Stimulated activated CD4-positive, alpha-beta T cell treated with anti-CD3 and anti-CD28 coated beads, TNF-alpha, amount 100 ng/mL, for 48 hours (primary cell): Measurements from ENCODE around the gene MGAT4D.
A peak's percentile ranks its signal among the peaks of the same experiment; 100 is the strongest.
"Not testable (repeated sequence)": the region's sequence is repeated elsewhere in the genome, so short reads cannot be mapped to it uniquely, and the experiment has no call there.

ENCODE experiments used
- DNase-seq, 3 donors: peaks; one replicate each; pipeline ENCODE4 v3.0.0-alpha.2; 2020; ENCODE audit warnings: low read depth in 3 of 3

The MGAT4D gene

GRCh38 chr4:140497747-140498636, at the start of gene MGAT4D:
Gene MGAT4D (minus strand): TSS chr4:140498293. CDS start chr4:140498222, 71 bp downstream.
- no peak for DNase-seq

DNA sequence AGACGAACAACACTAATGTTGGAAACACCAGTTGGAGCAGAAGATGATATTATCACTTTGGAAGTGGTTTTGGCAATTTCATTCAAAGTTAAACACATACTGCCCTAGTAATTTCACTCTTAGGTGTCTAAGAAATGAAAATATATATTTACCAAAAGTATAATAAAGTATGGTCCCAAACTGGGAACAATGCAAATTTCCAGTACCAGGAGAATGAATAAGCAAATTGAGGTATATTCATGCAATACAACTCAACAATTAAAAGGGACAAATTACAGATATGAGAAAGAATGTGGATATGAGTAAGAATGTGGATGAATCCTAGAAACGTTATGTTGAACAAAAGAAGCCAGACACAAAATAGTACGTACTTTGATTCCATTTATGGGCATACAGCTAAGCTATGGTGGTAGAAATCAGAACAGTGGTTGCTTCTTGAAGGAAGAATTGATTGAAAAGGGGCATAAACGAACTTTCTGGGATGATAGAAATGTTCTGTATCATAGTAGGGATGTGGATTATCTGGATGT, 35.9 kb upstream of the MGAT4D start:
- no peak for DNase-seq

DNA sequence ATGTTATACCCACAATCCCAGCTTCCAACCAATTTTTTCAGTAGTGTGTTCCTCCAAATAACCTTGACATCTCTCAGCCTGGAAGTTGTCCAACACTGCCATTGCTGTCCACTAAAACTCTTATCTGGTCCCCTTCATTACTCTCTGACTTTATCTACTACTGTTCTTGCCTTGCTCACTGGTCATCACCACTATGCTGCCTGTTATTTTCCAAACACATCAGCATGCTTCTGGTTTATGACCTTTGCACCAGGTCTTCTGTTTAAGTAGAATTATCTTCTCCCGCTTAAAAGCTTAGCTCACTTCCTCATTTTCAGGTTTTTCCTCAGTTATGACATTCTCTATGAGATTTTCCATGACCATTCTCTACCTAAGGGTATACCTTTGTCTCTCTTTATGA, 31.3 kb upstream of the MGAT4D start:
- DNase-seq = no peak

- DNase-seq = peak; percentile 96
Measured at GRCh38 chr4:140523857-140524742, 26.0 kb upstream of the MGAT4D start, which contains the start of gene ELMOD2. Gene ELMOD2 (plus strand): TSS chr4:140524168. CDS start chr4:140525429, 1,261 bp downstream.

DNA sequence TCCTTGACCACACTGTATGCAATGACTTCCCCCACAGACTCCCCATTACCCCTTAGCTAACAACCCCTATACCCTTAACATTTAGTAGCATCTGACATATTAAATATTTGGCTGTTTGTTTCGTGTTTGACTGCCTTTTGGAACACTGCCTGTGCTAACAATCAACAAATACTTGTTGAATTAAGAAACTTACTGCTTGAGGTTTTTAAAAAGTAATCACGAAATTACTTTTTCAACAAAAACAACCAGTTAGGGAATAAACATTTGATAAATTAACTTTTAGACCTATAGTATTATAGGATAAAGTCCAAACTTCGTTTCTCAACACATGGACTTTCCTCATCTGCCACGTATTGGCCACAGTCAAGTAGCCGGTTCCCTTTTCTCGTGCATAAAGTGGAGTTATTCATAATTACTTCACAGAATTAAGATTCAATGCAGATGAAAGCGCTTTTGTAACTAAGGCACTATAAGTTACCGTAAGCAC, 25.3 kb upstream of the MGAT4D start:
- no peak for DNase-seq

GRCh38 chr4:140515423-140515822, 17.3 kb upstream of the MGAT4D start:
- DNase-seq = no peak

DNA sequence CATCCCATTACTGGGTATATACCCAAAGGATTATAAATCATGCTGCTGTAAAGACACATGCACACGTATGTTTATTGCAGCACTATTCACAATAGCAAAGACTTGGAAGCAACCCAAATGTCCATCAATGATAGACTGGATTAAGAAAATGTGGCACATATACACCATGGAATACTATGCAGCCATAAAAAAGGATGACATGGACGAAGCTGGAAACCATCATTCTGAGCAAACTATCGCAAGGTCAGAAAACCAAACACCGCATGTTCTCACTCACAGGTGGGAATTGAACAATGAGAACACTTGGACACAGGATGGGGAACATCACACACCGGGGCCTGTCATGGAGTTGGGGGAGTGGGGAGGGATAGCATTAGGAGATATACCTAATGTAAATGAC, 15.7 kb upstream of the MGAT4D start:
- not testable (repeated sequence) for DNase-seq

GRCh38 chr4:140504261-140504660, 6.2 kb upstream of the MGAT4D start:
- DNase-seq = no peak

GRCh38 chr4:140499391-140499790, 1.3 kb upstream of the MGAT4D start:
- no peak for DNase-seq

GRCh38 chr4:140497405-140497746, 717 bp downstream of the MGAT4D start:
- DNase-seq = no peak

DNA sequence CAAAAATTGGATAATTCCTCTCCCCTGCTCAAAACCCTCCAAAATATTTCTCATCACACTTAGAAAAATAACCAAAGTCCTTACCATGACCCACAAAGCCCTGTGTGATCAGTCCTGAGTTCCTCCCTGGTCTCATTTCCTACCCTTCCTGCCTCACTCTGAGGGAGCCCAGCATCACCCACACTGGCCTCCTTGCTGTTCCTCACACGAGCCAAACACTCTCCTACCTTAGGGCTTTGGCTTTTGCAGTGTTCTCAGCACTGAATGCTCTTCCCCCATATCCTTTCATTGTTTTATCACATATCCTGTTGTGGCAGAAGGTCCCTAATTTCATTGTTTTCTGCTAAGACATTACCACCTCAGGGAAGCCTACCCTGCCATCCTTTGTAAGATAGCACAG, 12.2 kb downstream of the MGAT4D start:
- DNase-seq = no peak

GRCh38 chr4:140483445-140483844, 14.6 kb downstream of the MGAT4D start:
- no peak for DNase-seq

GRCh38 chr4:140472156-140472555, 25.9 kb downstream of the MGAT4D start:
- DNase-seq = no peak

DNA sequence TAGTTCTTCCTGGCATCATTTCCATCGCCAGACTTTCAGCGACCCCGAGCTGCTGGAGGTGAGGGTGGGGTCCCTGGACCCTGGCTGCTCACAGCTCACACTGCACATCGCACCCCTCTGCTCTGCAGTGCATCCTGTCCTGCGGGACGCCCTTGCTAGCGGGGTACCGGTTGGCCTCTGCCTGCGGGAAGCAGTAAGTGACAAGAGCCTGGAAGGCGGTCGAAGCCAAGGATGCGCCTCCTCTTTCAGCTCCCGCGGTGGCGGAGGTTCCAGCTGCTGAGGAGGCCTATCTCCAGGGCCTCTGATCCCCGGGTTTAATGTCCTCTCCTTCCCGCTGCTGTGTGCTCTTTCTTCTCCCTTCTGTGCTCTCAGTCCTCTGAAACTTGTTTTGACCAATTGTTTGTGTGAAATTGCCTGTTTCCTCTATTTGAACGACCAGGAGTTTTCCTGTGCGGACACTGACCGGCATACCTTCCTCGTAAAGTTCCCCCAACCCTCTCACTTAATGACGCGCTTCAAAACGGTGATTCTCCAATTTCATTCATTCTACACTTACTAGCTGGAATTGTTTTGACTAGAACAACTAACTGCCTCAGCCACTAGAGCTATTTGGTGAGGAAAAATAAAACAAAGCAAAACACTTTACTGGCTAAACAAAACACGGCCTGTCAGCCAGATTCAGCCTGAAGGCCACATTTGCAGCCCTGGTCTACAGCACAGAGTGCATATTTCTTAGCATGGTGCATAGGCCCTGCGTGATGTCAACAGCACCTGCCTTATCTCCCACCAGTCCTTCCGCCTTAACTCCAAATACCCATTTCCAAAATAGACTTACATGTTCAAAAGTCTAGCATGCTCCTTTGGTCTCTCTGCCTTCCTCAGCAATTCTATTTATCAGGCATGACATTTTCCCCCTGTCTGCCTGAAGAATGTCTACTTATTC, 28.0 kb downstream of the MGAT4D start:
- DNase-seq = no peak

DNA sequence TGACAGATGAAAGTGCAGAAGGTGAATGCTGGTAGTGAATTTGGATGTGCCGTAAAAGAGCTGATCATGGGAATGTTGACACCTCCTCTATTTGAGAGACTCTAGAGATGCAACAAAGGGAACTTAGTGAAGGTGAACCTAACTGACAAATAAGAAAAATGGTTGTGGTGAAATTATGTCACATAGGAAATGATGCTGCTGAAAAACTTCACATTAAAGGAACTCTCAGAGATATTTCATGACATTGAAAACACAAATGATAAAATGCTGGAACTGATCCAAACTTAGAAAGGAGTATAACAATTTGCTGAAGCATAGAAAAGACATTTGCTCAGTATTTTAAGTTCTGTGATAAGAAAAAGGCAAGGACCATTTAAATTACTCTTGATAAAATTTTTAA, 31.9 kb downstream of the MGAT4D start:
- DNase-seq = no peak

DNA sequence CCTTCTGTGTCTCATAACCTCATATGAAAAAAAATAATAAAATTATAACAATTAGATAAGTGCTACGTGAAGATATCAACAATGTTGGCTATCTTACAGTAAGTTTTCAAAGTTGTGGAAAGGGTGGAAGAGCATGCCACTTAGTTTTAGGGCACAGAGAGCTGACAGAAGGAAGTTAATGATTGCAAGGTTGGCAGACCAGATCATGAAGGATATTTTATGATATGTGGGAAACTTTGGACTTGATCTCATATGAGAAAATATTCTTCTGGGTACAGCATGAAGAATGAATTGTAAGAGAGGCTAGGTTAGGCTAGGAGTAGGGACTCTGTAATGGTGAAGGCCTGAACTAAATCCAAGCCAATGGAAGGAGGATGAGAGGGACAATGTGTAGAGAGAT, 34.5 kb downstream of the MGAT4D start:
- no peak for DNase-seq

DNA sequence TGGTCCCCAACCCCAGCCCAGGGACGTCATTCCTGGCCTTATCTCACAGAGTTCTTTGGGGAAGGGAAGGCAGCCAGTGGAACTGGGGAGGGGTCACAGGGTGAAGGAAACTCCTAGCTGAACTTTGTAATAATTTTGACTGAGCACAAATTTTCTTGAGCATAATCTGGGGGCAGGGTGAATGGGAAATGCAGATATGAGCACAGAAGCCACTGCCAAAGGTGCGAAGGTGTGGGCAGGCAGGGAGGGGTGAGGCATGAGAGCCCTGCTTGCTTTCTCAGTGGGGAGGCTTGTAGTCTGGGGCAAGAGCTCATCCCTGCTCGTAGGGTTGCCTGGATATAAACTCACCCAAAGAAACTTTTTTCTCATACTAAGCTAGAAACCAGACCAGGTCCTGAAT, 34.9 kb downstream of the MGAT4D start:
- DNase-seq = no peak

- DNase-seq = no peak
Measured at GRCh38 chr4:140450352-140450751, 47.7 kb downstream of the MGAT4D start.

DNA sequence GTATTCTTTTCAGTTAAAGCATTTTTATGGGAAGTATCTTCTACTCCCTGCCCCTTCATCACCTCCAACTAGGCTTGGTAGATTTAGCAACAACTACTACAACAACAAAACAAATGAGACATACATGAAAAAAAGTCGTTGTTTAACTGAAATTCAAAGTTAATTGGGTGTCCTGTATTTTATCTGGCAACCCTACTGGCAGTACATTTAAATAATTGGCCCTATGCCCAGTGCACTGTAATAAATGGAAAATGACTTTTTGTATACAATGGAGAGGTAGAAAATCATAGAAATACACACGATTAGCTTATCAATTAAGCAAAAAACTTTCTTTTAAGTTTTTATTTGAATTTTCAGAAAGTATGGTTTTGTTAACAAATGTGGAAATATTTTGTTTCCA, 49.3 kb downstream of the MGAT4D start:
- no peak for DNase-seq

GRCh38 chr4:140448162-140448561, 49.9 kb downstream of the MGAT4D start:
- DNase-seq = no peak

- DNase-seq = not testable (repeated sequence)
Measured at GRCh38 chr4:140444347-140444746, 53.7 kb downstream of the MGAT4D start.
